ENCODE results near the gene CD28. TPM values are rescaled to one million over a fixed set of nuclear protein-coding genes. Genes with fewer than 3 reads are reported as not detected.

Gene CD28
- total and polyA plus RNA-seq, 7 experiments from 2014 or later: 52.2 to 224 (median 113) TPM

DNA sequence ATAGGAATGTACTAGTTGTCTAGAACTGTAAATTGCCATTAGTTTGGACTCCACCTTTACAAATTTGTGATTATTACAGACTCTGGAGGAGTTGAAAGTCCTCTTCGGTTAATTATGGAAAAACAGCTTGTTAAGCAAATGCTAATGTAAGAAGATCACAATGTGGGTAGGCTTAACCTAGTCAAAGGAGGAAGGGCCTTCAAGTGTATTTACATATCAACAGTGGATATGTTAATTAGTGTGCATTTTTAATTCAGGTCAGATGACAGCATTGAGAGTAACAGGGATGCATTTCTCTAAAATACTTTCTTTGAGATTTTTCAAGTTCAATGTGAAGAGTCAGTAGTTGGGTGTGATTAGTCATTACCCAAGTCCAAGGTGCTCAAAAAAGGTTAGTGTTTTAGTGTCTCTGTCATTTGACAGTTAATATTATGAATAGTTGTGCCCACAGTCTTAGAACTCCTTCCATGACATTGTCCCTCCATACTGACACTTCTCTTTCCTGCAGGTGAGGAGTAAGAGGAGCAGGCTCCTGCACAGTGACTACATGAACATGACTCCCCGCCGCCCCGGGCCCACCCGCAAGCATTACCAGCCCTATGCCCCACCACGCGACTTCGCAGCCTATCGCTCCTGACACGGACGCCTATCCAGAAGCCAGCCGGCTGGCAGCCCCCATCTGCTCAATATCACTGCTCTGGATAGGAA, 28.0 kb downstream of the CD28 start:
- Mint-ChIP-seq H3K9me3 (peaks cover 0 to 2% (median 0%) of the 10 kb centered on the region in 11 donors), H3K27me3 (no peaks in the 10 kb centered on the region), H3K27ac (peak overlapping the region; percentile 74 to 97 (median 93)), H3K4me1 (peaks cover 60 to 100% (median 97%) of the 10 kb centered on the region in 7 donors), H3K4me3 (peak overlapping the region in 6 of 10 donors; percentile 11 to 44 (median 34)), H3K36me3 (peaks cover 37 to 87% (median 80%) of the 10 kb centered on the region in 5 donors)
- Histone ChIP-seq H3K9me3 (ENCODE audit: control insufficient read depth in 2 of 3, low read length in 3 of 3) (no peaks in the 10 kb centered on the region), H3K4me3 (ENCODE audit: low read length) (no peak overlapping the region), H3K27me3 (ENCODE audit: control insufficient read depth in 2 of 2, insufficient read depth in 2 of 2, low read length in 2 of 2) (no peaks in the 10 kb centered on the region), H3K27ac (ENCODE audit: low read depth, low read length) (peak overlapping the region; percentile 43), H3K36me3 (ENCODE audit: control insufficient read depth in 2 of 3, insufficient read depth in 3 of 3, low read length in 3 of 3) (peaks cover 20 to 56% (median 26%) of the 10 kb centered on the region in 3 experiments), H3K4me1 (ENCODE audit: control insufficient read depth in 2 of 2, insufficient read depth in 2 of 2, low read length in 2 of 2) (peaks cover 66 to 90% of the 10 kb centered on the region in 2 donors)
- ATAC-seq (no peak), DNase-seq (no peak)
- intact Hi-C loops (cut with micrococcal nuclease): no loop called here
- ChIA-PET POLR2A (interaction anchor here (0.6 to 6.7 kb wide), 7 partner anchors 8 to 80 kb away, joined by 4 to 108 read pairs (median 9); no protein-coding TSS in a partner anchor), CTCF (interaction anchor here (3.7 kb wide), 1 partner anchor 15 kb away, joined by 21 read pairs; no protein-coding TSS in a partner anchor)

DNA sequence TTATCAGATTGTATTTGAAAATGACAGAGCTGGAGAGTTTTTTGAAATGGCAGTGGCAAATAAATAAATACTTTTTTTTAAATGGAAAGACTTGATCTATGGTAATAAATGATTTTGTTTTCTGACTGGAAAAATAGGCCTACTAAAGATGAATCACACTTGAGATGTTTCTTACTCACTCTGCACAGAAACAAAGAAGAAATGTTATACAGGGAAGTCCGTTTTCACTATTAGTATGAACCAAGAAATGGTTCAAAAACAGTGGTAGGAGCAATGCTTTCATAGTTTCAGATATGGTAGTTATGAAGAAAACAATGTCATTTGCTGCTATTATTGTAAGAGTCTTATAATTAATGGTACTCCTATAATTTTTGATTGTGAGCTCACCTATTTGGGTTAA, 30.9 kb downstream of the CD28 start:
- ChIA-PET POLR2A (interaction anchor here (0.7 to 15.0 kb wide), 6 partner anchors 9 to 124 kb away, joined by 3 to 343 read pairs (median 10); partner anchors contain the start of gene CD28), CTCF (interaction anchor here (1.1 to 1.6 kb wide), 2 partner anchors 18 to 29 kb away, joined by 3 to 5 read pairs; no protein-coding TSS in a partner anchor)
- Histone ChIP-seq H3K4me1 (ENCODE audit: control insufficient read depth in 2 of 2, insufficient read depth in 2 of 2, low read length in 2 of 2) (peaks cover 68 to 87% of the 10 kb centered on the region in 2 donors), H3K9me3 (ENCODE audit: control insufficient read depth in 2 of 3, low read length in 3 of 3) (no peaks in the 10 kb centered on the region), H3K4me3 (ENCODE audit: low read length) (no peak overlapping the region), H3K27ac (ENCODE audit: low read depth, low read length) (peak overlapping the region; percentile 80), H3K36me3 (ENCODE audit: control insufficient read depth in 2 of 3, insufficient read depth in 3 of 3, low read length in 3 of 3) (peaks cover 9 to 42% (median 13%) of the 10 kb centered on the region in 3 experiments), H3K27me3 (ENCODE audit: control insufficient read depth in 2 of 2, insufficient read depth in 2 of 2, low read length in 2 of 2) (no peaks in the 10 kb centered on the region)
- peaks cover 13 to 77% (median 58%) of the 10 kb centered on the region in 5 donors for H3K36me3 Mint-ChIP-seq
- H3K4me1 Mint-ChIP-seq: peaks cover 54 to 100% (median 97%) of the 10 kb centered on the region in 7 donors
- DNase-seq (no peak), ATAC-seq (no peak)
- H3K27ac Mint-ChIP-seq: peak overlapping the region; percentile 76 to 98 (median 95)
- H3K27me3 Mint-ChIP-seq: no peaks in the 10 kb centered on the region
- H3K4me3 Mint-ChIP-seq: peak overlapping the region in 9 of 10 donors; percentile 3 to 73 (median 48)
- intact Hi-C loops (cut with micrococcal nuclease): no loop called here
- peaks cover 0 to 3% (median 0%) of the 10 kb centered on the region in 11 donors for H3K9me3 Mint-ChIP-seq

DNA sequence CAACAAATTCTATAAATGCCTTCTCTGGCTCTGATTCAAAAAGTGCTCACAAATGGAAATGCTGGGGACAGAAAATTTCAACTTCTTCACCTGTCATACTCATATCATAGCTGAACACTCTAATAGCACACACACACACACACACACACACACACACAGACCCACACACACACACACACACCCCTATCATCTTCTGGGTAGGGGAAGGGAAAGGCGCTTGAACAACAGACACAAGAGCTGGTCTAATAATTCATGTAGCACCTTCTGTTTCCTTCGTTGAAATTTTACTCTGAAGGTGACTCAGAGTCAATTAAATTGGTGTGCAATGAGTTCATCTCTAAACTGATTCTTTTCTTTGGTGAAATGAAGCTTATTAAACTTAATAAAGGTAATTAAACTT, 32.9 kb downstream of the CD28 start:
- H3K27ac ChIP-seq (ENCODE audit: low read depth, low read length): peak overlapping the region; percentile 80
- H3K9me3 ChIP-seq (ENCODE audit: control insufficient read depth in 2 of 3, low read length in 3 of 3): no peaks in the 10 kb centered on the region
- intact Hi-C loops (cut with micrococcal nuclease): no loop called here
- DNase-seq: no peak
- peaks cover 13 to 72% (median 46%) of the 10 kb centered on the region in 5 donors for H3K36me3 Mint-ChIP-seq
- no peaks in the 10 kb centered on the region for H3K27me3 Mint-ChIP-seq
- POLR2A ChIA-PET: interaction anchor here (0.6 to 15.0 kb wide), 11 partner anchors 8 to 146 kb away, joined by 3 to 343 read pairs (median 12); partner anchors contain the start of gene CD28
- H3K4me1 Mint-ChIP-seq: peaks cover 54 to 99% (median 90%) of the 10 kb centered on the region in 7 donors
- no peak for ATAC-seq
- H3K4me3 ChIP-seq (ENCODE audit: low read length): no peak overlapping the region
- H3K27me3 ChIP-seq (ENCODE audit: control insufficient read depth in 2 of 2, insufficient read depth in 2 of 2, low read length in 2 of 2): no peaks in the 10 kb centered on the region
- CTCF ChIA-PET: interaction anchor here (0.7 to 2.6 kb wide), 11 partner anchors 10 to 170 kb away, joined by 3 to 31 read pairs (median 4); partner anchors contain the start of gene CD28
- H3K27ac Mint-ChIP-seq: peak overlapping the region; percentile 79 to 98 (median 96)
- H3K36me3 ChIP-seq (ENCODE audit: control insufficient read depth in 2 of 3, insufficient read depth in 3 of 3, low read length in 3 of 3): peaks cover 9 to 37% (median 13%) of the 10 kb centered on the region in 3 experiments
- peaks cover 55 to 84% of the 10 kb centered on the region in 2 donors for H3K4me1 ChIP-seq (ENCODE audit: control insufficient read depth in 2 of 2, insufficient read depth in 2 of 2, low read length in 2 of 2)
- peaks cover 0 to 7% (median 2%) of the 10 kb centered on the region in 11 donors for H3K9me3 Mint-ChIP-seq
- H3K4me3 Mint-ChIP-seq: peak overlapping the region; percentile 60 to 76 (median 70)

DNA sequence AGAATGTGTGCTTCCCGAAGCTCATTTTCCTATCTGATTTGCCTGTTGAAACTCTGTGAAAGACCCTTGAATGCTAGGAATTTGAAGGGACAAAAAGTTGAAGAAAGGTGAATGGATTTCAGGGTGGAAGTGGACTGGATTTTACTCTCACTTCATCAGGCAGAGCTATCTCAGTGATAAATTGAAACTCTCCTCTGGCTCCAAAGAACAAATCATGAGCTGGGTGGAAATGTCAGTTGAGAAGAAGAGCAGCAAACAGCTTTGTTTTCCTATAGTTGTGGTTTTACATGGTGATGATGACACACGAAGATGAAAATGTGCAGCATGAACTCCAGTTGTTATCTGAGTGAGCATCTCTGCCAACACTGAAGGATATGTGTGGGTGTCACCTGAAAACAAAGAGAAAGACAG, 34.4 kb downstream of the CD28 start:
- H3K4me3 Mint-ChIP-seq: peak overlapping the region; percentile 60 to 87 (median 70)
- POLR2A ChIA-PET: interaction anchor here (0.7 to 15.0 kb wide), 21 partner anchors 9 to 870 kb away, joined by 3 to 343 read pairs (median 8); partner anchors contain the start of gene CD28
- H3K4me3 ChIP-seq (ENCODE audit: low read length): no peak overlapping the region
- peak overlapping the region; percentile 79 to 98 (median 96) for H3K27ac Mint-ChIP-seq
- peaks cover 0 to 22% (median 6%) of the 10 kb centered on the region in 3 experiments for H3K36me3 ChIP-seq (ENCODE audit: control insufficient read depth in 2 of 3, insufficient read depth in 3 of 3, low read length in 3 of 3)
- ATAC-seq (peak; percentile 93), DNase-seq (peak in 7 of 9 donors; percentile 68 to 94 (median 88))
- H3K27me3 Mint-ChIP-seq: no peaks in the 10 kb centered on the region
- peaks cover 55 to 86% of the 10 kb centered on the region in 2 donors for H3K4me1 ChIP-seq (ENCODE audit: control insufficient read depth in 2 of 2, insufficient read depth in 2 of 2, low read length in 2 of 2)
- H3K27me3 ChIP-seq (ENCODE audit: control insufficient read depth in 2 of 2, insufficient read depth in 2 of 2, low read length in 2 of 2): no peaks in the 10 kb centered on the region
- H3K27ac ChIP-seq (ENCODE audit: low read depth, low read length): peak overlapping the region; percentile 80
- H3K4me1 Mint-ChIP-seq: peaks cover 57 to 93% (median 84%) of the 10 kb centered on the region in 7 donors
- CTCF ChIA-PET: interaction anchor here (0.6 to 2.6 kb wide), 14 partner anchors 9 to 327 kb away, joined by 3 to 31 read pairs (median 4); no protein-coding TSS in a partner anchor
- intact Hi-C loops (cut with micrococcal nuclease): loop anchor here (1.0 to 5.0 kb wide), 16 partner anchors 8 to 151 kb away; partner anchors contain the start of genes CD28 (in 1 of the 2) and CTLA4 (in 1 of the 2)
- H3K9me3 Mint-ChIP-seq: peaks cover 0 to 13% (median 6%) of the 10 kb centered on the region in 11 donors
- no peaks in the 10 kb centered on the region for H3K9me3 ChIP-seq (ENCODE audit: control insufficient read depth in 2 of 3, low read length in 3 of 3)
- peaks cover 10 to 66% (median 39%) of the 10 kb centered on the region in 5 donors for H3K36me3 Mint-ChIP-seq

DNA sequence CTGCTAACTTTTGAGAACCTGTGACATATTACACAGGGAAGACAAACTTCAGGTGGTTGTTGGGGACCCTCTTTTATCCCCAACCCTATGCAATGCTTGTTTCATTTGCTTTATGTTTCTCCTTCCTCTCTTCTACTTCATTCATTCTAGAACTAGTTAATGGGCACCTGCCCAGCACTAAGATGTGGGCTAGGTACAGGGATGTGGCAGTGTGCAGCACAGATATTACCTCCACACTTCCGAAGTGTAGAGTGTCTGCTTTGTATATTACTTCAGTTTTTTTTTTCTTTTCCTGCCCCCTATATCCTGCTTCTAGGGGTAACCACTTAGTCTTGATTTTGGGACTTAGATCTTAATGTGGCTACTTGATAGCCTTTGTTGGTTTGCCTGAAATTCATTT, 35.1 kb downstream of the CD28 start:
- Mint-ChIP-seq H3K4me1 (peaks cover 57 to 93% (median 83%) of the 10 kb centered on the region in 7 donors), H3K36me3 (peaks cover 6 to 66% (median 39%) of the 10 kb centered on the region in 5 donors), H3K27ac (peak overlapping the region; percentile 79 to 98 (median 96)), H3K9me3 (peaks cover 0 to 15% (median 6%) of the 10 kb centered on the region in 11 donors), H3K27me3 (no peaks in the 10 kb centered on the region), H3K4me3 (peak overlapping the region; percentile 4 to 87 (median 70))
- H3K36me3 ChIP-seq (ENCODE audit: control insufficient read depth in 2 of 3, insufficient read depth in 3 of 3, low read length in 3 of 3): peaks cover 0 to 15% (median 0%) of the 10 kb centered on the region in 3 experiments
- peak in 6 of 9 donors; percentile 33 to 67 (median 54) for DNase-seq
- ChIA-PET POLR2A (interaction anchor here (0.7 to 15.0 kb wide), 18 partner anchors 8 to 207 kb away, joined by 3 to 343 read pairs (median 8); partner anchors contain the start of gene CD28), CTCF (interaction anchor here (1.1 to 2.6 kb wide), 9 partner anchors 8 to 257 kb away, joined by 3 to 31 read pairs (median 4); no protein-coding TSS in a partner anchor)
- peak; percentile 52 for ATAC-seq
- peaks cover 55 to 86% of the 10 kb centered on the region in 2 donors for H3K4me1 ChIP-seq (ENCODE audit: control insufficient read depth in 2 of 2, insufficient read depth in 2 of 2, low read length in 2 of 2)
- peak overlapping the region; percentile 80 for H3K27ac ChIP-seq (ENCODE audit: low read depth, low read length)
- intact Hi-C loops (cut with micrococcal nuclease): loop anchor here (1.0 to 5.0 kb wide), 16 partner anchors 8 to 151 kb away; partner anchors contain the start of genes CD28 (in 1 of the 2) and CTLA4 (in 1 of the 2)
- no peaks in the 10 kb centered on the region for H3K9me3 ChIP-seq (ENCODE audit: control insufficient read depth in 2 of 3, low read length in 3 of 3)
- peak overlapping the region; percentile 35 for H3K4me3 ChIP-seq (ENCODE audit: low read length)
- H3K27me3 ChIP-seq (ENCODE audit: control insufficient read depth in 2 of 2, insufficient read depth in 2 of 2, low read length in 2 of 2): no peaks in the 10 kb centered on the region

Measured in naive thymus-derived CD4-positive, alpha-beta T cell (primary cell).